ENCODE data around the gene MRPL57. TPM values are rescaled to one million over a fixed set of nuclear protein-coding genes. Genes with fewer than 3 reads are reported as not detected.
"Not testable (repeated sequence)": the region's sequence is repeated elsewhere in the genome, so short reads cannot be mapped to it uniquely, and the experiment has no call there.

MRPL57 gene
- total RNA-seq, 4 donors from 2014 or later = 7.2 to 60.0 (median 11.9) TPM

- H3K27ac ChIP-seq; DNase-seq; H3K36me3 ChIP-seq; H3K27me3 ChIP-seq; H3K9me3 ChIP-seq; H3K4me3 ChIP-seq; intact Hi-C loops (cut with DNase I; ENCODE audit: low total_unique reads); H3K4me1 ChIP-seq: not testable (repeated sequence)
Observed at GRCh38 chr13:21201456-21202190, 25.2 kb downstream of the MRPL57 start.

GRCh38 chr13:21202767-21203531 is 26.5 kb downstream of the MRPL57 start:
- H3K36me3 ChIP-seq = no peaks in the 10 kb centered on the region
- no peaks in the 10 kb centered on the region for H3K9me3 ChIP-seq
- H3K4me3 ChIP-seq = no peak overlapping the region
- no peak overlapping the region for H3K27ac ChIP-seq
- H3K27me3 ChIP-seq = no peaks in the 10 kb centered on the region
- no peaks in the 10 kb centered on the region for H3K4me1 ChIP-seq
- no peak for DNase-seq
- intact Hi-C loops (cut with DNase I; ENCODE audit: low total_unique reads) = no loop called here
- TF ChIP-seq, protein P1, sequence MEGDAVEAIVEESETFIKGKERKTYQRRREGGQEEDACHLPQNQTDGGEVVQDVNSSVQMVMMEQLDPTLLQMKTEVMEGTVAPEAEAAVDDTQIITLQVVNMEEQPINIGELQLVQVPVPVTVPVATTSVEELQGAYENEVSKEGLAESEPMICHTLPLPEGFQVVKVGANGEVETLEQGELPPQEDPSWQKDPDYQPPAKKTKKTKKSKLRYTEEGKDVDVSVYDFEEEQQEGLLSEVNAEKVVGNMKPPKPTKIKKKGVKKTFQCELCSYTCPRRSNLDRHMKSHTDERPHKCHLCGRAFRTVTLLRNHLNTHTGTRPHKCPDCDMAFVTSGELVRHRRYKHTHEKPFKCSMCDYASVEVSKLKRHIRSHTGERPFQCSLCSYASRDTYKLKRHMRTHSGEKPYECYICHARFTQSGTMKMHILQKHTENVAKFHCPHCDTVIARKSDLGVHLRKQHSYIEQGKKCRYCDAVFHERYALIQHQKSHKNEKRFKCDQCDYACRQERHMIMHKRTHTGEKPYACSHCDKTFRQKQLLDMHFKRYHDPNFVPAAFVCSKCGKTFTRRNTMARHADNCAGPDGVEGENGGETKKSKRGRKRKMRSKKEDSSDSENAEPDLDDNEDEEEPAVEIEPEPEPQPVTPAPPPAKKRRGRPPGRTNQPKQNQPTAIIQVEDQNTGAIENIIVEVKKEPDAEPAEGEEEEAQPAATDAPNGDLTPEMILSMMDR (IDR thresholded peaks at IDR 0.05) = no peak

DNA sequence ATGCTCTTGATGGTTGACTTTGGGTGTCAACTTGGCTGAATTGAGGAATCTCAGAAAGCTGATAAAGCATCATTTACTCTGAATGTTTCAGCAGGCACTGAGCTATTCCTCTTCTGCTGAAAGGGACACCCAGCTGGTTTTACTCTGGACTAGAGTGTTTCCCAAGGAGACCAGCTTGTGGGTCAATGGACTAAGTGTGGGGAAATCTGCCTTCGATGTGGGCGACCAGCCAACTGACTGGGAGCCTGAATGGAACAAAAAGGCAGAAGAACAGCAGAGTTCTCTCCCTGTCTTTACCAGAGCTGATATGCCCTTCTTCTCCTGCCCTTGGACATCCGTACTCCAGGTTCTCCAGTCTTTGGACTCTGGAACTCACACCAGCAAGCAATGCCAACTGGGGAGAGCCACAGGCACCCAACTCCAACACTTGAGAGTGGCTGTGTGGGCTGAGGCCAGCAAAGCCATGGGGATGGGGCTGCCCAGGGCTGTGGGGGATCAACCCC is 32.2 kb downstream of the MRPL57 start:
- no peaks in the 10 kb centered on the region for H3K27me3 ChIP-seq
- no peak for TF ChIP-seq POLR2A (IDR thresholded peaks at IDR 0.05)
- TF ChIP-seq, protein P1 (IDR thresholded peaks at IDR 0.05) = no peak
- no peaks in the 10 kb centered on the region for H3K9me3 ChIP-seq
- no peaks in the 10 kb centered on the region for H3K36me3 ChIP-seq
- no peak overlapping the region for H3K4me3 ChIP-seq
- DNase-seq = no peak
- H3K4me1 ChIP-seq = no peaks in the 10 kb centered on the region
- intact Hi-C loops (cut with DNase I; ENCODE audit: low total_unique reads) = no loop called here
- H3K27ac ChIP-seq = no peak overlapping the region

DNA sequence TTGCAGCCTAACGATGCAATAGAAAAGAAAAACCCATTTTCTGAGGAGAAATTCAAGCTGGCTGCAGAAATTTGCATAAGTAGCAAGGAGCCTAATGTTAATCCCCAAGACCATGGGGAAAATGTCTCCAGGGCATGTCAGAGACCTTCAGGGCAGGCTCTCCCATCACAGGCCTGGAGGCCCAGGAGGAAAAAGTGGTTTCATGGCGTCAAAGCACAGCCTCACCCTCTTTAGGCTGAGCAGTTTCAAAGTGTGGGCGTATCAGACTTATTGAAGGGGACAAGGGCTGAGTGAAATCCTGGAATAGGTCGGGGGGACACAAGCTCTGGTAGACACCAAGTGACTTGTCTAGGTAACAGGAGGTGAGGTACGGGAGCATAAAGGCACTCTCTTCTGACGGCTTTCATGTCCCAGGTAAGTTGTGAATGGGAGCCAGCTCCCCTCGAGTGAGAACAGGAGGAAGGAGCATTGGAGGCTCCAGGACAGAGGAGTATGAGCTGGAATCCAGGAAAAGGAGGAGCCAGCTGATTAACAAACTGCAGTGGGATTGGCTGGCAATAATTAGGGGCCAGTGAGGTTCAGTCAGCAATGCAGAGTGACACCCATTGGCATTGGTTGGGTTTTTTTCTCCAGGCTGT is 35.8 kb downstream of the MRPL57 start:
- Histone ChIP-seq H3K9me3 (no peaks in the 10 kb centered on the region), H3K4me3 (no peak overlapping the region), H3K27me3 (no peaks in the 10 kb centered on the region), H3K27ac (no peak overlapping the region), H3K36me3 (no peaks in the 10 kb centered on the region), H3K4me1 (no peaks in the 10 kb centered on the region)
- intact Hi-C loops (cut with DNase I; ENCODE audit: low total_unique reads) = no loop called here
- no peak for DNase-seq
- TF ChIP-seq, protein P1 (IDR thresholded peaks at IDR 0.05) = no peak
- no peak for TF ChIP-seq POLR2A (IDR thresholded peaks at IDR 0.05)

GRCh38 chr13:21215419-21215818 is 39.0 kb downstream of the MRPL57 start:
- H3K36me3 ChIP-seq; H3K4me3 ChIP-seq; H3K4me1 ChIP-seq; H3K27me3 ChIP-seq; H3K9me3 ChIP-seq; intact Hi-C loops (cut with DNase I; ENCODE audit: low total_unique reads); DNase-seq; H3K27ac ChIP-seq: not testable (repeated sequence)

DNA sequence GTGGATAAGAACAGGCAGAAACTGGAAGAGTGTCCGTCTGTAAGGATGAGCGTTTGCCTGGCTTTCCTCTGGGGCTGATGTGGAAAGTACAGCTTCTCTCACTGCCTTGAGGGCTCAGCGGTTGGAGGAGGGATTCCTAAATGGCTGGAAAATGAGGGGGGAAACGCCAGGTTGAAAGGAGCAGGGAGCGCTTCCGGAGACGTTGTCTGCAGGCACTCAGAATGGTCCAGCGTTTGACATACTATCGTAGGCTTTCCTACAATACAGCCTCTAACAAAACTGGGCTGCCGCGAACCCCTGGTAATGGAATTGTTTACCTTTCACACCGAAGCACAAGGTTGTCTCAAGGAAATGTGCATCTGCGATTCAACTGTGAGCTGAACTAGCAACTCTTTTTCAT is 39.9 kb downstream of the MRPL57 start:
- TF ChIP-seq, protein P1 (IDR thresholded peaks at IDR 0.05) = no peak
- no peak for TF ChIP-seq POLR2A (IDR thresholded peaks at IDR 0.05)
- DNase-seq = no peak
- intact Hi-C loops (cut with DNase I; ENCODE audit: low total_unique reads) = no loop called here
- H3K27me3 ChIP-seq = no peaks in the 10 kb centered on the region
- H3K27ac ChIP-seq = no peak overlapping the region
- no peaks in the 10 kb centered on the region for H3K9me3 ChIP-seq
- no peaks in the 10 kb centered on the region for H3K4me1 ChIP-seq
- H3K36me3 ChIP-seq = no peaks in the 10 kb centered on the region
- H3K4me3 ChIP-seq = no peak overlapping the region
